Urothelium cell line (cell line): ENCODE results near the gene BCL11A.

Experiments used
- DNase-seq: peaks from one replicate; pipeline ENCODE4 v3.0.0; 2011; ENCODE audit warnings: low spot score, mixed read lengths
- FAIRE-seq: peaks from 2 replicates; lab custom pipeline; 2011; peaks lifted over from hg19 to GRCh38; lab: Jason Lieb, UNC

The BCL11A gene

GRCh38 chr2:60512062-60512622, 41.3 kb downstream of the BCL11A start:
- FAIRE-seq, result no peak
- no peak for DNase-seq

- no peak for DNase-seq
- FAIRE-seq, result no peak
Observed at GRCh38 chr2:60510713-60511112, 42.7 kb downstream of the BCL11A start.

DNA sequence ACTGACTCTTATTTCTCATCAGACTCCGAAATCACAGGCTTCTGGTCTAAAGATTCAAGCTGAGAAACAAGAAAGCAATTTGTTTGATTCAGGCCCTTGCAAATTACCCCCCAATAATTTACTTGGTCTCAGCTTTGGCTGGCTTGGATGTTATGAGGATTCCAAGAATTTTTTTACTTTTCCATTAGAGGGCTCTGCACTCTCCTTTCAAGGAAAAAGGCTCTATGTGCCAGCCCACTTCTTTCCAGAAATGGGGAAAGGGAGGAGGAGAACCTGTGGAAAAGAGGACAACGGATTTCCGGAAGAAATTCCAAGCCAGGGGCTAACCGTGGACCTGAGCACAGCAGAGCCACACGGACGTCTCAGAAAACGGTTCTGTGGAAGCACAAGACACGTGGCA, 44.4 kb downstream of the BCL11A start:
- DNase-seq (no peak), FAIRE-seq (no peak)

- no peak for DNase-seq
- FAIRE-seq, result no peak
Observed at GRCh38 chr2:60508339-60508917, 45.0 kb downstream of the BCL11A start.

DNA sequence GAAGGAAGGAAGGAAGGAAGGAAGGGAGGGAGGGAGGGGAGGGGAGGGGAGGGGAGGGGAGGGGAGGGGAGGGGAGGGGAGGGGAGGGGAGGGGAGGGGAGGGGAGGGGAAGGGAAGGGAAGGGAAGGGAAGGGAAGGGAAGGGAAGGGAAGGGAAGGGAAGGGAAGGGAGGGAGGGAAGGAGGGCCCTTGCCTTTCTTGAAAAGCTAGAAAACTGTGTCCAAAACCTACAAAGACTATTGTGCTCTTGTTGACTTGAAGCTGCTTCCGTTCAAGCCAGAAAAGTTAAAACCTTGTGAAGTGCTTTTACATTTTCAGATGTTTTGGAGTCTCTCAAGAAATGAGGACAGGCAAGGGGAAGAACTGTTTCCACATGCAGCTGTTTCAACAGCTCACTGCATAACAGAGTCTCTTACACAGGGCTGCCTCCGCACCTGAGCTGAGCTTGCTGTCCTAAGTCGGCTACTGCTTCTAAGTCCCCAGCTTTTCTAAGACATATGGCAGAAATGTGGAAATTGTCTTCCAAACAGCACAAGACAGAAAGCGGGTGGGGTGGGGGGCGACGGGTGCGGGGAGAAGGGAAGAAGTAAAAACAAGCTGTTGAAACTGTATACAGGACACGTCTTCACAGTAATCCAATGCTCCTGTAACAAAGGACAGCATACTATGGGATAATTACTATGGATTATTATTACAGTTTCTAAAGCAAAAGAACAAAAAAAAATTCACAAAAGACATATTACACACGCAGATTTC, 46.1 kb downstream of the BCL11A start:
- no peak for FAIRE-seq
- no peak for DNase-seq

DNA sequence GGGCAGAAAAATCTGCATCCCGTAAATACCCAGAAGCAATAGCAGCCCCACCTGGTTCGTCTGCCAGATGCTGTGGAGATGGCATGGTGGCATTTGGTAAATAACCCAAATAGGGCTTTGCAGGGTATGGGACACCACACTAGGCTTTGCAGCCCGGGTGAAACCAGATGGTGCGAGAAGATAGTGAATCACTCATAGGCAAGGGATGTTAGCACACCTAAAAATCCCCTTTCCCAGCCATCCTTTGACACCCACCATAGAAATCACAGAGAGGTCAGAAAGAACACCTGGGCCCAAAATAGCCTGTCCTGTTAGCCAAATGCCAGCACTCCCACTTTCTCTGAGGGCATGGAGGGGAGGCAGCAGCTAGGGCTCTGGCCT, 47.6 kb downstream of the BCL11A start:
- FAIRE-seq (no peak), DNase-seq (no peak)

- no peak for DNase-seq
- FAIRE-seq, result no peak
Observed at GRCh38 chr2:60505240-60505879, 48.1 kb downstream of the BCL11A start.

- DNase-seq (no peak), FAIRE-seq (no peak)
Observed at GRCh38 chr2:60504049-60504448, 49.4 kb downstream of the BCL11A start.

DNA sequence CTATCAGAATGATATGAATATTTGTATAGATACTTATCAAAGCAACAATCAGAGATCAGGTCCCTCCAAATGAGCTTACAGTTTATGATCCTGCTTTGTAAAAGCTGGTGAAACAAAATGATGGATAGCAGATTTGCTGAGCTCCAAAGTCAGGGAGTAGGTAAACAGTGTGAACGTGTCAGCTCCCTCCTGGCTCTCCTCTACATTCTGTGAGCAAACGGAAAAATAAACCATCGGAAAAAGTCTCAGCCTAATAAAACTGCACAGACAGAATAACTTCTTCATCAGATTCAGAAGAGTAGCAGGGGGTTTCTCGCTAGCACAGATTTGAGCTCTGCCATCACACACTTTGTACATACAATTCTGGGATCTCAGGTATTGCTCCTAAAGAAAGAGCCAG, 51.3 kb downstream of the BCL11A start:
- DNase-seq, result no peak
- no peak for FAIRE-seq

- FAIRE-seq (no peak), DNase-seq (no peak)
Observed at GRCh38 chr2:60500861-60501260, 52.6 kb downstream of the BCL11A start.

- FAIRE-seq, result peak; percentile 37
- no peak for DNase-seq
Observed at GRCh38 chr2:60499651-60500265, 53.7 kb downstream of the BCL11A start.

DNA sequence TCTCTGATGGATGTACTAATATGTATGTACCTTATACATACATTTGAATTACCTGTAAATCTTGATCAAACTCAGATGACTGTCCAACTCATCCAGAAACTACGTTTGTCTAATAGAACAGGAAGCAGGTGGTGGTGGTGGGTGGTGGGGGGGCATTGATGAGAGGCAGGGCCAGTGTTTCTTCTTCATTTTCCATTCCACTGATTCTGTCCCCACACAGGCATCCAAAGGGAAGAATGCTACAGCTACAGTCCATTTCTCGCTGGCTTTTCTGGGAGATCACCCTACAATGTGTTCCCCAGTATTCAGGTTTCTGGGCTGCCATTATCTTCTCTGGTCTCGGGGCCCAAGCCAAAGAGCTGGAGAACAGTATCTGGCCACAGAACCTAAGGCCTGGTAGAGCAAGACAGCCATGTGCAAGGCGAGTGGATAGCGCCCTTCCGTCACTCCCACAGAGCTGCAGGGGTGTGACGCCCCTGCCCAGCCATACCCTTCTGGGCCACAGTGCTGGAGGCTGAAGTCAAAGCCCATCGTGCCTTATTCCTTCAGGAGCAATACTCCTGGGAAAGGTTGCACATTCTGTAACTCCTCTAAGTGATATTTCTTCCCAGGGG, 54.5 kb downstream of the BCL11A start:
- no peak for FAIRE-seq
- no peak for DNase-seq

GRCh38 chr2:60498127-60498815, 55.2 kb downstream of the BCL11A start:
- DNase-seq (no peak), FAIRE-seq (no peak)

DNA sequence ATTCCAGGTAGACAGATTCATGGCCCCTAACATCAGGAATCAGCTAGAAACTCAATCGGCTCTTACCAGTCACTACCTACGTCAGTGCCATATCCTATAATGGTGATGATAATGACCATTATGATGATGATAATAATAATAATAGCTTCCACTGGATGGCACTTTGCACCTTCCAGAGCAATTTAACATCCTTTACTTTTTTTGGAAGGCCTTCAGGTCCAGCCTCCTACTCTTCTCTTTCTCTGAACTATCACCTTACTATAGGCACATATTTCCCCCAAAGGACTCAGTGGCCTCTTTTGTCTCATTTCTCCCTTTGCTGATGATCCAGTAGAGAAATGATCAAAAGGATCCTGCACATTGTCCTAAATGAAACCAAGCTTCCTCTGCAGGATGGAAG, 56.0 kb downstream of the BCL11A start:
- FAIRE-seq (no peak), DNase-seq (no peak)

GRCh38 chr2:60496956-60497355, 56.5 kb downstream of the BCL11A start:
- DNase-seq (no peak), FAIRE-seq (no peak)

DNA sequence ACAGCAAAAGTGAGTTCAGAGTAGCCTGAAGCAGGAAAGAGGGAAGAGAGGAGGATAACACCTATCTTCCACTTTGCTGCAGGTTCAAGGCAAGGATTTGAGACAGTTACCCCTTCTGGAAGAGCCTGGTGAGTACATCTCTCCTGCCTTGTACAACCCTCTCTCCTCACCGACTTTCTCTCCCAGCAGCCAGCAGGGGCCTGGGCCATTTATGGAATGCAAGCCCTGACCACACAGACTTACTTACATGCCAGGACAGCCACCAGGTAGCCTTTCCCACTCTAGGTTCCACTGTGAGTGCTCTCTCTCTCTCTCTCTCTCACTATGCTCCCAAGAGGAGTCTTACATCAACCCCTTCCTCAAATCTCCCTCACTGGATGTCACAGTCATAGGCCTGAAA, 57.0 kb downstream of the BCL11A start:
- no peak for DNase-seq

GRCh38 chr2:60495041-60495625, 58.3 kb downstream of the BCL11A start:
- FAIRE-seq, result no peak
- no peak for DNase-seq

More for the DNA sequence above, 57.0 kb downstream of the BCL11A start:
- no peak for FAIRE-seq

- DNase-seq (no peak), FAIRE-seq (no peak)
Observed at GRCh38 chr2:60493804-60494387, 59.6 kb downstream of the BCL11A start.

- no peak for FAIRE-seq
- DNase-seq, result no peak
Observed at GRCh38 chr2:60492548-60492947, 60.9 kb downstream of the BCL11A start.

DNA sequence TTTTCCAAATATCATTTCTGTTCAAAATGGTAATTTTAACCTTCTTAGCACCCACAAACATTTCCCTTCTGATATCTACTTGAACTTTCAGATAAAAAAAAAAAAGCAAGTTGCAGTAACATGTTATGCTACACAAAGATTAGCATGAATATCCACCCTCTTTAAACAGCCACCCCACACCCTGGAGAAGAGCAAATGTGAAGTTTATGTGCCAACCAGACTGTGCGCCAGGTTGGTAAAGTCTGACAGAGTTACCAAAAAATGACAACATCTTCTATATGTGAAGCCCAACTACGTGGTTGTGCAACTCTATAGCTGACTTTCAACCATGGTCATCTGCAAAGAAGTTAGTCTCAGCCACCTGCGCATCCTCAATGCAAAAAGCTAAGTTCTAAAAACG, 62.6 kb downstream of the BCL11A start:
- DNase-seq (no peak), FAIRE-seq (no peak)
